Mucosa of descending colon (tissue), 3 donors: ENCODE measurements around the gene CCDC14. TPM values are rescaled to one million over a fixed set of nuclear protein-coding genes. Genes with fewer than 3 reads are reported as not detected.

Experiments
- ATAC-seq: fragments of 200-7000 bp; cut with Tn5 transposase; one replicate; pipeline ENCODE4 v1.9.1; 2020; ENCODE audit warnings: mild to moderate bottlenecking, moderate library complexity
- DNase-seq, 3 donors: peaks; one replicate each; pipeline ENCODE4 v3.0.0-alpha.2; 2020
- H3K36me3 ChIP-seq: fragments of 200-600 bp; one replicate; pipeline ENCODE4 v1.8.0; 2021; ENCODE audit warnings: low read depth, mild to moderate bottlenecking
- H3K4me1 ChIP-seq: fragments of 200-600 bp; one replicate; pipeline ENCODE4 v1.8.0; 2021; ENCODE audit warnings: low read depth, mild to moderate bottlenecking
- H3K4me3 ChIP-seq: fragments of 200-600 bp; one replicate; pipeline ENCODE4 v1.8.0; 2021; ENCODE audit warnings: mild to moderate bottlenecking
- H3K9me3 ChIP-seq: fragments of 200-600 bp; one replicate; pipeline ENCODE4 v1.8.0; 2021; ENCODE audit warnings: mild to moderate bottlenecking
- intact Hi-C, 2 donors: fragments of 100-400 bp; cut with DNase I in 1 of 2; cut with micrococcal nuclease in 1 of 2; formaldehyde crosslinking; loops; one replicate each; pipeline versions ENCODE4 v1.11.0 to v1.11.1; 2022; cut with DNase I, micrococcal nuclease
- total RNA-seq, 3 donors: library from RNA; stranded (reverse); fragmentation: NEBNext Ultra II Directional in 2 of 3; extraction: Animal tissue kit (Norgen Biotek cat#: 25700) in 2 of 3; gene quantifications; one replicate each; pipeline versions ENCODE4 v1.2.1 to v1.2.4, GENCODE V29; 2021 to 2023
- TF ChIP-seq, protein P1 (sequence below): fragments of 200-600 bp; IDR thresholded peaks from one replicate; pipeline ENCODE4 v1.8.0; 2022; ENCODE audit warnings: antibody characterized with exemption, mild to moderate bottlenecking
- donor health status: DM: no; HTN: no; CAD: no; lungs with moderate emphysema.
- donor health status: DM: no; HTN: no; CAD: no.
- donor health status: DM: no; HTN: yes; CAD: no.

CCDC14 gene
- total RNA-seq, 3 donors from 2014 or later = 60.5 to 93.8 (median 62.8) TPM

DNA sequence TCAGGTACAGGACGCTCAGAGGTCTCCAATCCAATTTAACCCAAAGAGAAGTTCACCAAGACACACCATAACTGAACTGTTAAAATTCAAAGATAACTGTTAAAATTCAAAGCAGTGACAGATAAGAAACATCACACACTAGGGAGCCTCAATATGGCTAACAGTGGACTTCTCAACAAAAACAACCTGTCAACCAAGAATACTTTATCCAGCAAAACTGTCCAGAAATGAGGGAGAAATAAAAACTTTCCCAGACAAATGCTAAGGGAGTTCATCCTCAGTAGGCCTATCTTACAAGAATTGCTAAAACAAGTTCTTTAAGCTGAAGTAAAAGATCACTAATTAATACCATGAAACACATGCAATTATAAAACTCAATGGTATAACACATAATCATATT lies 40.6 kb downstream of the CCDC14 start:
- DNase-seq = no peak

DNA sequence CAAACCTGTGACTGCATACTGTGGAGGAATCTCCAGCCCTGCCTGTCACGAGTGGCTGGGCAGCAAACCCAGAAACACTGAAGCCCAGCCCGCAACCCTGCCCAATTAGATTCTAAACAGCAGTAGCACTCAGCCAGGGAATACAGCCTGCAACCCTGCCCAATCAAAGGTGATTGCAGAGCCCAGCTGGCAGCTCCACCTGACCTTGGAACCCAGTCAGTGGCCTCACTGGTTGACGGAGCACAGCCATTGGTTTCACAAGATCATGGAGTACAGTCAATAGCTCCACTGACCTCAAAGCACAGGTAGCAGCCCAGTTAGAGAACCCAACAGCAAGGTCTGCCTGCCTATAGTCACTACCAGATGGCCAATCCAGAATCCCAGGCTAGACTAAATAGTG lies 41.7 kb downstream of the CCDC14 start:
- no peak overlapping the region for H3K4me3 ChIP-seq
- no peaks in the 10 kb centered on the region for H3K4me1 ChIP-seq
- no peak for ATAC-seq
- no peaks in the 10 kb centered on the region for H3K36me3 ChIP-seq
- TF ChIP-seq, protein P1, sequence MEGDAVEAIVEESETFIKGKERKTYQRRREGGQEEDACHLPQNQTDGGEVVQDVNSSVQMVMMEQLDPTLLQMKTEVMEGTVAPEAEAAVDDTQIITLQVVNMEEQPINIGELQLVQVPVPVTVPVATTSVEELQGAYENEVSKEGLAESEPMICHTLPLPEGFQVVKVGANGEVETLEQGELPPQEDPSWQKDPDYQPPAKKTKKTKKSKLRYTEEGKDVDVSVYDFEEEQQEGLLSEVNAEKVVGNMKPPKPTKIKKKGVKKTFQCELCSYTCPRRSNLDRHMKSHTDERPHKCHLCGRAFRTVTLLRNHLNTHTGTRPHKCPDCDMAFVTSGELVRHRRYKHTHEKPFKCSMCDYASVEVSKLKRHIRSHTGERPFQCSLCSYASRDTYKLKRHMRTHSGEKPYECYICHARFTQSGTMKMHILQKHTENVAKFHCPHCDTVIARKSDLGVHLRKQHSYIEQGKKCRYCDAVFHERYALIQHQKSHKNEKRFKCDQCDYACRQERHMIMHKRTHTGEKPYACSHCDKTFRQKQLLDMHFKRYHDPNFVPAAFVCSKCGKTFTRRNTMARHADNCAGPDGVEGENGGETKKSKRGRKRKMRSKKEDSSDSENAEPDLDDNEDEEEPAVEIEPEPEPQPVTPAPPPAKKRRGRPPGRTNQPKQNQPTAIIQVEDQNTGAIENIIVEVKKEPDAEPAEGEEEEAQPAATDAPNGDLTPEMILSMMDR = no peak
- peaks cover 18% of the 10 kb centered on the region for H3K9me3 ChIP-seq
- no peak for DNase-seq
- intact Hi-C loops = no loop called here

More for the DNA sequence above, 40.6 kb downstream of the CCDC14 start:
- TF ChIP-seq, protein P1 = no peak
- intact Hi-C loops = no loop called here
- H3K4me3 ChIP-seq = no peak overlapping the region
- no peaks in the 10 kb centered on the region for H3K36me3 ChIP-seq
- H3K9me3 ChIP-seq = peaks cover 18% of the 10 kb centered on the region
- H3K4me1 ChIP-seq = no peaks in the 10 kb centered on the region
- no peak for ATAC-seq

DNA sequence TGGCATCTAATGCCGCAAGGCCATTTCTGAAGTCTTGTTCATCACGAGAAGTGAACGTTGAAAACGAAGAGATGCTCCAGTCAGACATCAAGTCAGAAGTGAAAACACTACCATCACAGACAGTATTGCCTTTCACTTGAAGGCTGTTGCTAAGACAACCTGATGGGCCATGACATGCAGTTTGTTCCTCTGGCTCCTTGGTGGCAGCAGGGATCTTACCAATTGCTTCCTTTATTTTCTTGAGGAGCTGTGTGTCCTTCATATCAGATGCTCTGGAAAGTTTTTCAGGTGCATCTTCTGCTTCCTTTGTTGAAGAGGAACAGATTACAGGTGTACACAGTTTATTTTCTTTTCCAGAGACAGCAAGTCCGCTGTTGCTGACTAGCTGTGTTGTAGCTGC lies 46.2 kb downstream of the CCDC14 start:
- ATAC-seq (no peak), DNase-seq (no peak)
- H3K9me3 ChIP-seq = no peaks in the 10 kb centered on the region
- TF ChIP-seq, protein P1 = no peak
- no peaks in the 10 kb centered on the region for H3K4me1 ChIP-seq
- intact Hi-C loops = no loop called here
- H3K4me3 ChIP-seq = no peak overlapping the region
- no peaks in the 10 kb centered on the region for H3K36me3 ChIP-seq

DNA sequence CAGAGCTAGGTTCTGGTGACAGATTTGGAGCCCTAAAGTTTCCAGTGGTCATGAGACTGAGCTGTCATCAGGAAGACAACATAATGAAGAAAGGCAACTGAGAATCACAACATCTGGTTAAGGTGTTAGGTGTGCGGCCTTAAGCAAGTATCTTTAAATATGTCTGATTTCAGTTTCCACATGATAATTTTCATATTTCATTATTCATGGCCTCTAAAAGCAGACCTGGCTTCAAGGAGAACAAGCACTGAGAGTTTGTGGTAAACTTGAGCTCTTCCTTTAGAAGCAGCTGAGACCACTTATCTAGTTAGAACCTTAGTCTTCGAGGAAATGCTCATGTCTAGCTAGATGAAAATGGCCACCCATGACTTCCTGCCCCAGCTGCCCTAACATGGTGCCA lies 51.2 kb downstream of the CCDC14 start:
- H3K36me3 ChIP-seq = no peaks in the 10 kb centered on the region
- no peaks in the 10 kb centered on the region for H3K4me1 ChIP-seq
- no peak for DNase-seq
- H3K4me3 ChIP-seq = no peak overlapping the region
- H3K9me3 ChIP-seq = no peaks in the 10 kb centered on the region
- intact Hi-C loops = no loop called here
- TF ChIP-seq, protein P1 = no peak
- ATAC-seq = no peak

DNA sequence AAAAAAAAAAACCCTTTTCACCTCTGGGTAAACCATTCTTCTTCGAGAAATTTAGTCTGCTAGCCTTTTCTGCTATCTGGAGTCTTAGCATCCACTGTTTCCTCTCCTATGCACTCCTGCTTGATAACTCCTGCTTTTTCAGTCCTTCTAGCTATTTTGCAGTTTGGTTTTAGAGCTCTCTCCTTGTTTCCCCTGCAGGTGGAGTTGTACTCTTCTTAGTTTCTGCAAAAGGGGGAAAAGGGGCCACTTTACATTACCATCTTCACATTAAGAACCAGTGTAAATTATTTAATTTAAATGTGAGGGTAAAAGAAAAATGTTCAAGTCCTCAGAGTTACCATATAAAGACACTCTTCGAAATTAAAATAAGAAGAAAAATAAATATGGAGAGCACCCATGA lies 53.3 kb downstream of the CCDC14 start:
- DNase-seq (no peak), ATAC-seq (no peak)
- Histone ChIP-seq H3K4me1 (no peaks in the 10 kb centered on the region), H3K4me3 (no peak overlapping the region), H3K9me3 (no peaks in the 10 kb centered on the region), H3K36me3 (no peaks in the 10 kb centered on the region)
- intact Hi-C loops = no loop called here
- TF ChIP-seq, protein P1 = no peak

DNA sequence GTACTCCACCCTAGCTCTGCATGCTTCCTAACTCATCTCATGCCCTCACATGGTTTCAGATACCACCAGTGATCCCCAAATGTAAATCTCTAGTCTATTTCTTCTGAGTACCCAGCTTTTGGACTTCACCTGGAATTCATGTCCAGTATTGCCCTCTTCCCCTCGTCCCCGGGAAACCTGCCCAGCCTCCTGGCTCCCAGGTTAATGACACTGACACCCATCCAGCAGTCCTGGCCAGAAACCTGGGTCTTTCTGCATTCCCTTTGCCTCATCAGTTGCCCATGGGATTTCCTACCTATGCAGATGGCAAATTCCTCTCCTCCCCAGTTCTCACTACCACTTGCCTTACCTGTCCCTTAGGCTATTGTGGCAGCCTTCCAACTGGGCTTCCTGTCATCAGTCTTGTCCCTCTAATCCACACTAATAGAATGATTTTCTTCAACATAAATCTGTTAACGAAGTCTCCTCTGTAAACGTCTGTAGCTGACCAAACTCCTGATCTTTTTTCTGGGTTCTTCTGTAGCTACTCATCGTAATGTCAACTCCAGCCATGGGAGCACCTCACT lies 61.6 kb downstream of the CCDC14 start:
- ATAC-seq = no peak
- TF ChIP-seq, protein P1 = no peak

More for the DNA sequence above, 61.6 kb downstream of the CCDC14 start:
- no peak for DNase-seq
- no peak overlapping the region for H3K4me3 ChIP-seq
- H3K4me1 ChIP-seq = no peaks in the 10 kb centered on the region
- intact Hi-C loops = no loop called here
- H3K9me3 ChIP-seq = no peaks in the 10 kb centered on the region
- H3K36me3 ChIP-seq = no peaks in the 10 kb centered on the region
